ENCODE results near the gene PRELID3B. TPM values are rescaled to one million over a fixed set of nuclear protein-coding genes. Genes with fewer than 3 reads are reported as not detected.

PRELID3B gene
- total RNA-seq, 2 donors from 2014 or later: 24.1 to 34.1 TPM

GRCh38 chr20:59001449-59002171 lies 41.0 kb downstream of the PRELID3B start:
- intact Hi-C loops (cut with DNase I): no loop called here
- DNase-seq (ENCODE audit: low spot score): peak; percentile 78

- no peak for DNase-seq (ENCODE audit: low spot score)
- intact Hi-C loops (cut with DNase I): no loop called here
Observed at GRCh38 chr20:59001068-59001448, 41.5 kb downstream of the PRELID3B start.

- intact Hi-C loops (cut with DNase I): no loop called here
- DNase-seq (ENCODE audit: low spot score): peak; percentile 35
Observed at GRCh38 chr20:59000326-59000725, 42.3 kb downstream of the PRELID3B start.

GRCh38 chr20:58998656-58999055 lies 43.9 kb downstream of the PRELID3B start:
- intact Hi-C loops (cut with DNase I): no loop called here
- peak; percentile 20 for DNase-seq (ENCODE audit: low spot score)

GRCh38 chr20:58997141-58997770 lies 45.3 kb downstream of the PRELID3B start:
- intact Hi-C loops (cut with DNase I): no loop called here
- peak; percentile 35 for DNase-seq (ENCODE audit: low spot score)

GRCh38 chr20:58996226-58996611 lies 46.4 kb downstream of the PRELID3B start:
- DNase-seq (ENCODE audit: low spot score): peak; percentile 11
- intact Hi-C loops (cut with DNase I): no loop called here

GRCh38 chr20:58995461-58996225 lies 46.9 kb downstream of the PRELID3B start:
- intact Hi-C loops (cut with DNase I): no loop called here
- peak; percentile 49 for DNase-seq (ENCODE audit: low spot score)

GRCh38 chr20:58994390-58995159 lies 48.0 kb downstream of the PRELID3B start:
- intact Hi-C loops (cut with DNase I): no loop called here
- DNase-seq (ENCODE audit: low spot score): peak; percentile 64

GRCh38 chr20:58993332-58994248 lies 49.0 kb downstream of the PRELID3B start:
- intact Hi-C loops (cut with DNase I): no loop called here
- DNase-seq (ENCODE audit: low spot score): peak; percentile 12

- intact Hi-C loops (cut with DNase I): no loop called here
- DNase-seq (ENCODE audit: low spot score): peak; percentile 6
Observed at GRCh38 chr20:58992911-58993310, 49.7 kb downstream of the PRELID3B start.

- peak; percentile 38 for DNase-seq (ENCODE audit: low spot score)
- intact Hi-C loops (cut with DNase I): no loop called here
Observed at GRCh38 chr20:58991715-58992114, 50.9 kb downstream of the PRELID3B start.

- peak; percentile 43 for DNase-seq (ENCODE audit: low spot score)
- intact Hi-C loops (cut with DNase I): no loop called here
Observed at GRCh38 chr20:58990651-58991445, 51.7 kb downstream of the PRELID3B start.

GRCh38 chr20:58989196-58989595 lies 53.4 kb downstream of the PRELID3B start:
- intact Hi-C loops (cut with DNase I): loop anchor here in 1 of 2 donors (10.0 kb wide), 1 partner anchor 94 kb away; no protein-coding TSS in a partner anchor
- peak; percentile 52 for DNase-seq (ENCODE audit: low spot score)

- intact Hi-C loops (cut with DNase I): loop anchor here in 1 of 2 donors (10.0 kb wide), 1 partner anchor 94 kb away; no protein-coding TSS in a partner anchor
- no peak for DNase-seq (ENCODE audit: low spot score)
Observed at GRCh38 chr20:58988565-58988882, 54.1 kb downstream of the PRELID3B start.

GRCh38 chr20:58987790-58988564 lies 54.6 kb downstream of the PRELID3B start:
- intact Hi-C loops (cut with DNase I): loop anchor here in 1 of 2 donors (10.0 kb wide), 1 partner anchor 93 kb away; no protein-coding TSS in a partner anchor
- peak; percentile 51 for DNase-seq (ENCODE audit: low spot score)

- peak; percentile 58 for DNase-seq (ENCODE audit: low spot score)
- intact Hi-C loops (cut with DNase I): loop anchor here in 1 of 2 donors (10.0 kb wide), 1 partner anchor 92 kb away; no protein-coding TSS in a partner anchor
Observed at GRCh38 chr20:58986968-58987517, 55.5 kb downstream of the PRELID3B start.
